Smooth muscle cell (in vitro differentiated cells): ENCODE results near the gene SNX1. TPM values are rescaled to one million over a fixed set of nuclear protein-coding genes. Genes with fewer than 3 reads are reported as not detected.

Source experiments
- DNase-seq: peaks from one replicate; lab custom pipeline; 2025; ENCODE audit not compliant: unreplicated experiment; lab: John Stamatoyannopoulos, UW
- H2AFZ ChIP-seq: fragments of 200-600 bp; sonication (generic); 2 replicates; pipeline ENCODE4 v1.6.0; 2016; ENCODE audit warnings: antibody characterized with exemption, low read depth, mild to moderate bottlenecking
- H3F3A ChIP-seq: fragments of 200-600 bp; sonication (generic); 2 replicates; pipeline ENCODE4 v1.6.0; 2017; ENCODE audit warnings: antibody characterized with exemption, low read depth
- H3K27ac ChIP-seq: fragments of 200-600 bp; sonication (generic); 2 replicates; pipeline ENCODE4 v1.5.1; 2016; ENCODE audit warnings: low read depth, mild to moderate bottlenecking
- H3K27me3 ChIP-seq: fragments of 200-600 bp; sonication (generic); 2 replicates; pipeline ENCODE4 v1.6.1; 2016; ENCODE audit warnings: low read depth, mild to moderate bottlenecking
- H3K36me3 ChIP-seq: fragments of 200-600 bp; sonication (generic); 2 replicates; pipeline ENCODE4 v1.5.1; 2016; ENCODE audit warnings: low read depth
- H3K4me1 ChIP-seq: fragments of 200-600 bp; sonication (generic); 2 replicates; pipeline ENCODE4 v1.5.1; 2016; ENCODE audit warnings: low read depth
- H3K4me2 ChIP-seq: fragments of 200-600 bp; sonication (generic); 2 replicates; pipeline ENCODE4 v1.6.0; 2016; ENCODE audit warnings: mild to moderate bottlenecking
- H3K4me3 ChIP-seq: fragments of 200-600 bp; sonication (generic); 2 replicates; pipeline ENCODE4 v1.5.1; 2016; ENCODE audit warnings: mild to moderate bottlenecking
- H3K79me2 ChIP-seq: fragments of 200-600 bp; sonication (generic); 2 replicates; pipeline ENCODE4 v1.6.0; 2016; ENCODE audit warnings: low read depth, mild to moderate bottlenecking
- H3K9ac ChIP-seq: fragments of 200-600 bp; sonication (generic); 2 replicates; pipeline ENCODE4 v1.6.0; 2016; ENCODE audit warnings: low read depth
- H3K9me3 ChIP-seq: fragments of 200-600 bp; sonication (generic); replicated peaks from 2 replicates; pipeline ENCODE4 v1.5.1; 2016; ENCODE audit warnings: low read depth
- H4K20me1 ChIP-seq: fragments of 200-600 bp; sonication (generic); 2 replicates; pipeline ENCODE4 v1.6.0; 2016; ENCODE audit warnings: low read depth
- WGBS: methylation state at CpG from one replicate; pipeline ENCODE4 v1.1.7; 2016; ENCODE audit warnings: low lambda C conversion rate; 5-methylcytosine and 5-hydroxymethylcytosine counted together
- polyA plus RNA-seq: library from polyadenylated mRNA; unstranded; fragments of >200 nt; fragmentation: Nextera tagmentation; extraction: Ambion mirVana; gene quantifications from 2 replicates; pipeline ENCODE4 v1.2.1, GENCODE V29; 2016
- total RNA-seq: library from RNA; depleted of rRNA; stranded (reverse); fragments of >200 nt; gene quantifications from 2 replicates; pipeline ENCODE4 v1.2.3, GENCODE V29; 2014
- TF ChIP-seq, protein P1 (sequence below): fragments of 200-600 bp; sonication (generic); IDR thresholded peaks from 2 replicates; pipeline ENCODE4 v1.5.1; 2017; ENCODE audit warnings: borderline replicate concordance, mild to moderate bottlenecking, antibody characterized with exemption; ENCODE audit not compliant: insufficient read depth, poor library complexity, severe bottlenecking

SNX1 gene
- total and polyA plus RNA-seq, 2 experiments from 2014 or later = 33.8 to 41.2 TPM

DNA sequence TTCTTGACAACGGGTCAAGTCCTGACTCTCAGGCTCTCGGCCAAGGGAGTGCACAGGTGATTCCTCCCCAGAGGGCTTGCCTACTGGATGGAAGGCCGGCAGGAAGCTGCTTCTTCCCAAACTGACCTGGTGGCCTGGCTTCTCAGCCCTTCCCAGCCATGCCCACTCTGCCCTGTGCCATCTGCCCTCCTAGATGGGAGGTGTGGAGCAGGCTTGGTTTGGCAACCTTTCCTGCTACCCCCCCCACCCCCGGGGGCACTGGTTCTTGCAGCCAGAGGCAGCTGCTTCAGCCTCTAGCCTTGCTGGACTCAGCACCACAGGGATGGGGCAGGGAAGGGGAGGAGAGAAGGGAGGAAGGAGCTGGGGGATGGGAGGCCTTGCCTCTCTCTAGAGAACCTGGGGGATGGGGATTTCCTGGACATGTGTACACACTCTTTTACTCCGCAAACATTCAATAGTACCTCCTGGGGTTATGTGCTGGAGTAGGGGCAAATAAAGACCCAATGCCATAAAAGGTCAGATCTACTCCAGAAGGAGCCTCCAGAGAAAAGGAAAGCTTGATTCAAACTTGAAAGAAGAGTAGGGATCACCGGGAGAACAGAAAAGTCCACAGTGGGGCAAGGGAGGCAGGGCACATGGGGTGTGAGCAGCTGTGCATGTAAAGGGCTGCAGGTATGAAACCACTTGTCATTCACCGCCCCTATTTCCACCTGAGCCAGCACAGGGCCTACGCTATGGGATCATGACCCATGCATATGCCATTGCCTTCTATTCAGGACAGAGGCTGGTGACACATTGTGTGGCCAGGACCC, 45.3 kb upstream of the SNX1 start:
- Histone ChIP-seq H3K4me1 (peaks cover 6% of the 10 kb centered on the region), H3K9me3 (no peaks in the 10 kb centered on the region), H3K4me2 (no peak overlapping the region), H3K79me2 (no peaks in the 10 kb centered on the region), H3K9ac (no peak overlapping the region), H3K4me3 (no peak overlapping the region), H3K27ac (no peak overlapping the region), H4K20me1 (no peaks in the 10 kb centered on the region), H2AFZ (no peak overlapping the region), H3K27me3 (peaks cover 38% of the 10 kb centered on the region), H3F3A (no peaks in the 10 kb centered on the region), H3K36me3 (no peaks in the 10 kb centered on the region)
- TF ChIP-seq, protein P1, sequence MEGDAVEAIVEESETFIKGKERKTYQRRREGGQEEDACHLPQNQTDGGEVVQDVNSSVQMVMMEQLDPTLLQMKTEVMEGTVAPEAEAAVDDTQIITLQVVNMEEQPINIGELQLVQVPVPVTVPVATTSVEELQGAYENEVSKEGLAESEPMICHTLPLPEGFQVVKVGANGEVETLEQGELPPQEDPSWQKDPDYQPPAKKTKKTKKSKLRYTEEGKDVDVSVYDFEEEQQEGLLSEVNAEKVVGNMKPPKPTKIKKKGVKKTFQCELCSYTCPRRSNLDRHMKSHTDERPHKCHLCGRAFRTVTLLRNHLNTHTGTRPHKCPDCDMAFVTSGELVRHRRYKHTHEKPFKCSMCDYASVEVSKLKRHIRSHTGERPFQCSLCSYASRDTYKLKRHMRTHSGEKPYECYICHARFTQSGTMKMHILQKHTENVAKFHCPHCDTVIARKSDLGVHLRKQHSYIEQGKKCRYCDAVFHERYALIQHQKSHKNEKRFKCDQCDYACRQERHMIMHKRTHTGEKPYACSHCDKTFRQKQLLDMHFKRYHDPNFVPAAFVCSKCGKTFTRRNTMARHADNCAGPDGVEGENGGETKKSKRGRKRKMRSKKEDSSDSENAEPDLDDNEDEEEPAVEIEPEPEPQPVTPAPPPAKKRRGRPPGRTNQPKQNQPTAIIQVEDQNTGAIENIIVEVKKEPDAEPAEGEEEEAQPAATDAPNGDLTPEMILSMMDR = no peak
- no peak for DNase-seq
- WGBS = 87% methylated on average over 8 of the region's 8 CpGs

DNA sequence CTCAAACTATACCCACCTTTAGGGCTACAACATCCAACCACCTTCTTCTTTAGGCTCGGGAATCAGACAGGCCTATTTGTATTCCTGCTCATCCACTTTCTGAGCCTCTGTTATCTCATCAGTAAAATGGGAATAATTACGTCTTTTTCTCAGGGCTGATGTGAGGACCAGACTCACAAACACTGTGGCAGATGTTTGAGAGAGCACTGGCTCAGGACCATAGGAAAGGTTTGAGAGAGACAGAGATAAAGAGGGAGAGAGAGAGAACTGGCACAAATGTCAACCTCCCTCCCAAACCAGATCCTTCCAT, 44.7 kb upstream of the SNX1 start:
- Histone ChIP-seq H3K9ac (no peak overlapping the region), H3K4me3 (no peak overlapping the region), H3K4me1 (peaks cover 6% of the 10 kb centered on the region), H3K27me3 (peaks cover 33% of the 10 kb centered on the region), H3K27ac (no peak overlapping the region), H2AFZ (no peak overlapping the region), H3K4me2 (no peak overlapping the region), H3K9me3 (no peaks in the 10 kb centered on the region), H3F3A (no peaks in the 10 kb centered on the region), H3K36me3 (no peaks in the 10 kb centered on the region), H3K79me2 (no peaks in the 10 kb centered on the region), H4K20me1 (no peaks in the 10 kb centered on the region)
- 90% methylated on average over 2 of the region's 2 CpGs for WGBS
- TF ChIP-seq, protein P1 = no peak
- no peak for DNase-seq

DNA sequence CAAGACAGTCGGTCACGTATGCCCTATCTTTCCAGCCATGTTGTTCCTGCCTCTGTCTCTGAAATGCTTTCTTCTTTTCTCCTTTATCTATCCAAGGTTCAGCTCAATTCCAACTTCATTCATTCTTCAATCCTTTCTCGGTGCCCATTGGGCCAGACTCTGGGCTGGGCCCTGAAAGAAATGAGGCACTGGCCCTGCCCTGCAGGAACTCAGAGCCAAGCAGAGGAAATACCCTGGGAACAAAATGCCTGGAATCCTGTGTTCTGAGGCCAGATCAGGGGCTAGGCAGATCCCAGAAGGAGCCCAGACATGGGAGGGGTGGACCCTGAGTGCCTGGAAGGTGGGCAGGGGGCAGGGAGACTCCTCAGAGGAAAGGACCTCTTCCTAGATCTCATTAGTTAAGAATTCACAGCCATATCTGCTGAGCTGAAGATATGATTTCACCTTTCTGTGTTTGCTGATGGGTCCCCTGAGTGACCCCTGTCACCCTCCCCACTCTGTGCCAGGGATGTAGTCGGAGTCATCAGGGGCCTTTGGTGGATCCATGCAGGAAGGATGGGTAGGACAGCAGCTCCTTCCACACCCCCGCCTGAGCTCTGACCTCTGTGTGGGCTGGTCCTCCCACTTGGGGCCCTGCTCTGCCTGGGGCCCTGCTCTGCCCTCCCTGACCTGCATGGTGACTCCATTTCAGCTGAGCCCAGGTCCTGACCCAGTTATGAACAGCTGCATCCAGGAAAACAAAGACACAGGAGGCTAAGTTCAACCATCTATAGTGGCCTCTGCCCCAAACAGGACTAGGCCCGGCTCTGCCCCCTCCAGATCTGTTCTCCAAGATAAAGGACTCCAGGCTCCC, 44.1 kb upstream of the SNX1 start:
- no peak overlapping the region for H2AFZ ChIP-seq
- no peak overlapping the region for H3K27ac ChIP-seq
- WGBS = 79% methylated on average over 6 of the region's 6 CpGs
- H3K4me1 ChIP-seq = peaks cover 4% of the 10 kb centered on the region
- no peaks in the 10 kb centered on the region for H4K20me1 ChIP-seq
- H3K36me3 ChIP-seq = no peaks in the 10 kb centered on the region
- no peak overlapping the region for H3K9ac ChIP-seq
- no peak overlapping the region for H3K4me2 ChIP-seq
- TF ChIP-seq, protein P1 = no peak
- no peaks in the 10 kb centered on the region for H3K9me3 ChIP-seq
- DNase-seq = no peak
- peaks cover 30% of the 10 kb centered on the region for H3K27me3 ChIP-seq
- H3F3A ChIP-seq = no peaks in the 10 kb centered on the region
- no peak overlapping the region for H3K4me3 ChIP-seq
- no peaks in the 10 kb centered on the region for H3K79me2 ChIP-seq
